RWPE2 (cell line): ENCODE measurements around the gene ZNF793.

Experiments used
- ATAC-seq: fragments of 200-7000 bp; cut with Tn5 transposase; 3 replicates; pipeline ENCODE4 v1.9.1; 2021; ENCODE audit warnings: low read depth
- DNase-seq: peaks from one replicate; pipeline ENCODE4 v3.0.0-alpha.2; 2020; ENCODE audit warnings: low spot score
- H3K27ac ChIP-seq: fragments of 450-650 bp; 2 replicates; pipeline ENCODE4 v1.5.1; 2017; ENCODE audit warnings: mild to moderate bottlenecking; ENCODE audit not compliant: poor library complexity, severe bottlenecking
- H3K27me3 ChIP-seq: fragments of 250-450 bp; sonication (Bioruptor Pico); 2 replicates; pipeline ENCODE4 v1.5.1; 2021; ENCODE audit warnings: mild to moderate bottlenecking, moderate library complexity; ENCODE audit not compliant: insufficient read depth, poor library complexity, severe bottlenecking
- H3K36me3 ChIP-seq: fragments of 250-450 bp; sonication (Bioruptor Pico); 2 replicates; pipeline ENCODE4 v1.5.1; 2020; ENCODE audit warnings: low read depth, mild to moderate bottlenecking, moderate library complexity
- H3K4me1 ChIP-seq: fragments of 250-450 bp; sonication (Bioruptor Pico); 2 replicates; pipeline ENCODE4 v1.5.1; 2021; ENCODE audit warnings: mild to moderate bottlenecking, moderate library complexity; ENCODE audit not compliant: insufficient read depth, poor library complexity, severe bottlenecking
- H3K4me3 ChIP-seq: fragments of 250-450 bp; sonication (Bioruptor Pico); 2 replicates; pipeline ENCODE4 v1.5.1; 2021; ENCODE audit warnings: mild to moderate bottlenecking, moderate library complexity; ENCODE audit not compliant: severe bottlenecking
- H3K9me3 ChIP-seq: fragments of 250-450 bp; sonication (Bioruptor Pico); 2 replicates; pipeline ENCODE4 v1.5.1; 2021; ENCODE audit warnings: mild to moderate bottlenecking, moderate library complexity; ENCODE audit not compliant: severe bottlenecking
- TF ChIP-seq, protein P1 (sequence below): fragments of 450-650 bp; IDR thresholded peaks from one replicate; pipeline ENCODE4 v1.5.1; 2017; ENCODE audit warnings: mild to moderate bottlenecking, moderate library complexity; ENCODE audit not compliant: poor library complexity, severe bottlenecking

ZNF793 gene

DNA sequence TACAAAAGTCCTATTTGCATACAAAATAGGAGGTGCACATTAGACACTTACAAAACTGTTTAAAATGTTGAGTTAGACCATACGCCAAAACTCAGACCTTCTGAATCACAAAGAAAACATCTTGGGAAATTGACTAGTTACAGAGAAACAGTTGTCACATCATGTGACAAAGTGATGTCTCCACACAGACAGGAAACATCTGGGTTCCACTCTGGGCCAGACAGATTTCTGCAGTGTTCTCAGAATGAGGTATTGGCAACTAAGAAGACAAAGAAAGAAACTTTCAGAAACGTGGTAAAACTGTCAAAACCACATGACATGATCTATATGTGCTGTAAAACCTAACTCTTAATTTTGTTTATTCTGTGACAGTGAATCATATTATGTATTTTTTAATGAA, 6.7 kb downstream of the ZNF793 start:
- DNase-seq (no peak), ATAC-seq (no peak)
- Histone ChIP-seq H3K27me3 (no peaks in the 10 kb centered on the region), H3K9me3 (no peaks in the 10 kb centered on the region), H3K4me1 (no peaks in the 10 kb centered on the region), H3K36me3 (peaks cover 37% of the 10 kb centered on the region), H3K27ac (no peak overlapping the region), H3K4me3 (no peak overlapping the region)
- TF ChIP-seq, protein P1, sequence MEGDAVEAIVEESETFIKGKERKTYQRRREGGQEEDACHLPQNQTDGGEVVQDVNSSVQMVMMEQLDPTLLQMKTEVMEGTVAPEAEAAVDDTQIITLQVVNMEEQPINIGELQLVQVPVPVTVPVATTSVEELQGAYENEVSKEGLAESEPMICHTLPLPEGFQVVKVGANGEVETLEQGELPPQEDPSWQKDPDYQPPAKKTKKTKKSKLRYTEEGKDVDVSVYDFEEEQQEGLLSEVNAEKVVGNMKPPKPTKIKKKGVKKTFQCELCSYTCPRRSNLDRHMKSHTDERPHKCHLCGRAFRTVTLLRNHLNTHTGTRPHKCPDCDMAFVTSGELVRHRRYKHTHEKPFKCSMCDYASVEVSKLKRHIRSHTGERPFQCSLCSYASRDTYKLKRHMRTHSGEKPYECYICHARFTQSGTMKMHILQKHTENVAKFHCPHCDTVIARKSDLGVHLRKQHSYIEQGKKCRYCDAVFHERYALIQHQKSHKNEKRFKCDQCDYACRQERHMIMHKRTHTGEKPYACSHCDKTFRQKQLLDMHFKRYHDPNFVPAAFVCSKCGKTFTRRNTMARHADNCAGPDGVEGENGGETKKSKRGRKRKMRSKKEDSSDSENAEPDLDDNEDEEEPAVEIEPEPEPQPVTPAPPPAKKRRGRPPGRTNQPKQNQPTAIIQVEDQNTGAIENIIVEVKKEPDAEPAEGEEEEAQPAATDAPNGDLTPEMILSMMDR: no peak

DNA sequence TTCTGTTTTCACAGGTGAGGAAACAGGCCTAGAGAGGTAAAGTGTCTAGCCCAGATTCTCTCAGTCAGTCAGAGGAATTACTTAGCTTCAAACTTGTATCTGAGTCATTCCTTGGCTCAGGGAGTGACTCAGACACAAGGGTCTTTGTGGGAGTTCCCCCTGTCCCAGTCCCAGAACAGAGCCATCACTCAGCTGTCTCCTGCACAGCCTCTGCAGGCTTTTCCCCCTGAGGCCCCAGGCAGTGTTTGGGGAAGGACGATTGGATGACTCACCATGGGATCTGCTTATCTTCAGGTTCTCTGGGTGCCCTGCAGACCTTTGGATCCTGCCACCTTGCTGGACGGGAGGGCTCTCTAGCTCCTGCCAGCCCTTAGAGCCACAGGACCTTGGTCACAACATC, 13.2 kb downstream of the ZNF793 start:
- Histone ChIP-seq H3K27ac (no peak overlapping the region), H3K4me3 (no peak overlapping the region), H3K4me1 (no peaks in the 10 kb centered on the region), H3K36me3 (peaks cover 18% of the 10 kb centered on the region), H3K9me3 (peaks cover 4% of the 10 kb centered on the region), H3K27me3 (no peaks in the 10 kb centered on the region)
- TF ChIP-seq, protein P1: no peak
- ATAC-seq: peak; percentile 72
- DNase-seq: no peak

DNA sequence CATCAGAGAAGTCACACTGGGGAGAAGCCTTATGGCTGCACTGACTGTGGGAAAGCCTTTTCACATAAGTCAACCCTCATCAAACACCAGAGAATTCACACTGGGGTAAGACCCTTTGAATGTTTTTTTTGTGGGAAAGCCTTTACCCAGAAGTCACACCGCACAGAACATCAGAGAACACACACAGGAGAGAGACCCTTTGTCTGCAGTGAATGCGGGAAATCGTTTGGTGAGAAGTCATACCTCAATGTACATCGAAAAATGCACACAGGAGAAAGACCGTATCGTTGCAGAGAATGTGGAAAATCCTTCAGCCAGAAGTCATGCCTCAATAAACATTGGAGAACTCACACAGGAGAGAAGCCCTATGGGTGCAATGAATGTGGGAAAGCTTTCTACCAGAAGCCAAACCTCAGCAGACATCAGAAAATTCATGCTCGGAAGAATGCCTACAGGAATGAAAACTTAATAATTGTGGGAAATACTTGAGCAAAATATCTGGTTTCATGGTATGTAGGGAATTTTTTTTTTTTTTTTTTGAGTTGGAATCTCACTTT, 30.7 kb downstream of the ZNF793 start:
- Histone ChIP-seq H3K9me3 (peaks cover 25% of the 10 kb centered on the region), H3K4me1 (no peaks in the 10 kb centered on the region), H3K27me3 (no peaks in the 10 kb centered on the region), H3K36me3 (peaks cover 51% of the 10 kb centered on the region), H3K4me3 (no peak overlapping the region), H3K27ac (no peak overlapping the region)
- DNase-seq: no peak
- TF ChIP-seq, protein P1: no peak
- ATAC-seq: no peak

DNA sequence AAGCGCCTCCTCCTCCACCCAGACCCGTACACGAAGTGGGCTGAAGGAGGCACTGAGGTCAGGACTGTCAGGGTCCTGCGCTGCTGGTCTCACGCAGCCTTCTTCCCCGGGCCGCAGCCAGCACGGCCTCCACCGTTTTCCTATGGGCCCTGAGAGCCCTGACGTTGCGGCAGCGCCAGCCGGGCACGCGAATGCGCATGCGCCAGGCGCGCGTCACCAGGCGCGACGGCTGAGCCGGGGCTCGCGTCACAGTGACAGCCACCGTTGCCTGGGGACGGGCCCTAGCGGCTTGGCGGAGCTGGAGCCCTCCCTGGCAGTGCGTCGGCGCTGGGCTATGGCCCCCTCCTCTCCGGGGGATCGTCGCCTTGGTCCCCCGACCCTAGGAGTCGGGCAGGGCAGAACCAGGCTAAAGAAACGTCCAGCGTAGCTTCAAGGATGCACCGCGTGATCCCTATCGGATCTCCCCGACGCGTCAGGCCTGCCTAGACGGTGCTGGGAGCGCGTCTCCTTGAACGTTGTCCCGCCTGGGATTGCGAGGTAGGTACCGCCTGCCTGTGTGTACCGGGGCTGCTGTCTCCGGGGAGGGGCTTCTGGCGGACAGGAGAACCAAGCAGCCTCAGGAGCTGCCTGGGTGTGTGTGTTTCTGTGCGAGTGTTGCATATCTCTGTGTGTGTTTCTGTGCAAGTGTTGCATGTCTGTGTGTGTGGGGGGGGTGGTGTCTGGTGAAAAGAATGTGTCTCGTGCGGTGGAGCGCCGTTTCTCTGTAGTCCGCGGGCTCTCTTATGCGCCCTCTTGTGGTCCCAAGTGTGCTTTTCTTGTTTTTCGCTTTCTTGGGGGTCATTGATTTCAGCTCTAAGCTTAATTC, 44.6 kb downstream of the ZNF793 start:
- peak; percentile 57 for ATAC-seq
- peak overlapping the region; percentile 36 for H3K4me3 ChIP-seq

More for the DNA sequence above, 44.6 kb downstream of the ZNF793 start:
- no peak for DNase-seq
- H3K36me3 ChIP-seq: no peaks in the 10 kb centered on the region
- H3K4me1 ChIP-seq: no peaks in the 10 kb centered on the region
- H3K27me3 ChIP-seq: no peaks in the 10 kb centered on the region
- peaks cover 33% of the 10 kb centered on the region for H3K9me3 ChIP-seq
- H3K27ac ChIP-seq: no peak overlapping the region
- TF ChIP-seq, protein P1: no peak
